Esophagus squamous epithelium (tissue), 5 donors: ENCODE measurements around the gene MAPK1IP1L. TPM values are rescaled to one million over a fixed set of nuclear protein-coding genes. Genes with fewer than 3 reads are reported as not detected.

Experiments used
- DNase-seq: peaks from one replicate; lab custom pipeline; 2025; lab: John Stamatoyannopoulos, UW
- H3K27ac ChIP-seq, 4 donors: fragments of 200-600 bp; sonication (generic); one replicate each; pipeline ENCODE4 v1.5.1; 2016 to 2019; ENCODE audit warnings: mild to moderate bottlenecking in 1 of 4
- H3K27me3 ChIP-seq, 4 donors: fragments of 200-600 bp; sonication (generic); 1 replicate in 3 of 4; 2 replicates in 1 of 4; pipeline versions ENCODE4 v1.5.1 to v1.6.0; 2017 to 2021; ENCODE audit warnings: antibody characterized with exemption in 1 of 4
- H3K36me3 ChIP-seq, 3 donors: fragments of 200-600 bp; sonication (generic); one replicate each; pipeline ENCODE4 v1.5.1; 2016 to 2019
- H3K4me1 ChIP-seq, 3 donors: fragments of 200-600 bp; sonication (generic); one replicate each; pipeline ENCODE4 v1.5.1; 2017 to 2019
- H3K4me3 ChIP-seq, 4 donors: fragments of 200-600 bp; sonication (generic); 1 replicate in 3 of 4; 2 replicates in 1 of 4; pipeline ENCODE4 v1.5.1; 2016 to 2019; ENCODE audit warnings: mild to moderate bottlenecking in 2 of 4, moderate library complexity in 1 of 4
- H3K9me3 ChIP-seq, 3 donors: fragments of 200-600 bp; sonication (generic); one replicate each; pipeline ENCODE4 v1.5.1; 2016 to 2019
- CTCF ChIP-seq, 6 experiments: fragments of 450-650 bp in 4 of 6; fragments of 200-600 bp in 2 of 6; sonication (generic) in 2 of 6; IDR thresholded peaks; one replicate each; pipeline ENCODE4 v1.5.1; 2016 to 2019; ENCODE audit warnings: antibody characterized with exemption in 6 of 6, mild to moderate bottlenecking in 4 of 6, moderate library complexity in 4 of 6
- POLR2A ChIP-seq, 4 donors: fragments of 450-650 bp; IDR thresholded peaks; one replicate each; pipeline ENCODE4 v1.6.1; 2017; ENCODE audit warnings: antibody characterized with exemption in 4 of 4, mild to moderate bottlenecking in 4 of 4, moderate library complexity in 3 of 4
- WGBS, 2 donors: methylation state at CpG; one replicate each; pipeline ENCODE4 v1.1.5; 2018; 5-methylcytosine and 5-hydroxymethylcytosine counted together
- intact Hi-C: fragments of 100-400 bp; cut with DNase I; formaldehyde crosslinking; loops from one replicate; pipeline ENCODE4 v1.15.0; 2022
- total RNA-seq, 4 donors: library from RNA; depleted of rRNA; stranded (reverse); fragments of >200 nt; gene quantifications; one replicate each; pipeline ENCODE4 v1.1.0, GENCODE V29; 2016
- donor health status: DM: yes; HTN: yes; CAD: no.

Gene MAPK1IP1L
- total RNA-seq, 4 donors from 2014 or later: 35.3 to 85.3 (median 50.4) TPM

GRCh38 chr14:55103005-55103640, 51.7 kb downstream of the MAPK1IP1L start:
- H3K4me1 ChIP-seq: peaks cover 45 to 100% (median 79%) of the 10 kb centered on the region in 3 donors
- intact Hi-C loops: no loop called here
- H3K4me3 ChIP-seq: peak overlapping the region in 3 of 4 donors; percentile 19 to 50 (median 33)
- no peaks in the 10 kb centered on the region for H3K9me3 ChIP-seq
- peak; percentile 37 for DNase-seq
- no peaks in the 10 kb centered on the region for H3K36me3 ChIP-seq
- no peaks in the 10 kb centered on the region for H3K27me3 ChIP-seq
- TF ChIP-seq POLR2A (IDR thresholded peaks at IDR 0.05): peak in 1 of 4 donors; percentile 58
- peak in 1 of 6 experiments; percentile 2 for TF ChIP-seq CTCF (IDR thresholded peaks at IDR 0.05)
- WGBS, 2 donors: 5 to 11% methylated on average over 5 to 10 of the region's 13 CpGs
- H3K27ac ChIP-seq: peak overlapping the region; percentile 95 to 99 (median 97)

- DNase-seq: no peak
- Histone ChIP-seq H3K27me3 (no peaks in the 10 kb centered on the region), H3K4me3 (no peak overlapping the region), H3K36me3 (no peaks in the 10 kb centered on the region), H3K27ac (peak overlapping the region; percentile 95 to 99 (median 97)), H3K4me1 (peaks cover 49 to 100% (median 76%) of the 10 kb centered on the region in 3 donors), H3K9me3 (no peaks in the 10 kb centered on the region)
- TF ChIP-seq POLR2A (IDR thresholded peaks at IDR 0.05) (no peak), CTCF (IDR thresholded peaks at IDR 0.05) (no peak)
- intact Hi-C loops: no loop called here
- WGBS, 2 donors: 95 to 98% methylated on average over 6 of the region's 6 CpGs
Measured at GRCh38 chr14:55103971-55104954, 52.8 kb downstream of the MAPK1IP1L start.

GRCh38 chr14:55105991-55106390, 54.5 kb downstream of the MAPK1IP1L start:
- no peak for DNase-seq
- peaks cover 45 to 86% (median 61%) of the 10 kb centered on the region in 3 donors for H3K4me1 ChIP-seq
- no peaks in the 10 kb centered on the region for H3K36me3 ChIP-seq
- no peaks in the 10 kb centered on the region for H3K9me3 ChIP-seq
- intact Hi-C loops: no loop called here
- TF ChIP-seq POLR2A (IDR thresholded peaks at IDR 0.05): no peak
- 72 to 93% methylated on average over 7 of the region's 7 CpGs for WGBS, 2 donors
- no peak overlapping the region for H3K4me3 ChIP-seq
- H3K27ac ChIP-seq: peak overlapping the region; percentile 95 to 99 (median 97)
- H3K27me3 ChIP-seq: no peaks in the 10 kb centered on the region

- peak; percentile 26 for DNase-seq
- TF ChIP-seq POLR2A (IDR thresholded peaks at IDR 0.05): peak in 1 of 4 donors; percentile 53
- TF ChIP-seq CTCF (IDR thresholded peaks at IDR 0.05): no peak
- Histone ChIP-seq H3K9me3 (no peaks in the 10 kb centered on the region), H3K36me3 (no peaks in the 10 kb centered on the region), H3K4me3 (peak overlapping the region in 1 of 4 donors; percentile 22), H3K27ac (peak overlapping the region; percentile 94 to 99 (median 96)), H3K4me1 (peaks cover 30 to 72% (median 41%) of the 10 kb centered on the region in 3 donors), H3K27me3 (no peaks in the 10 kb centered on the region)
- intact Hi-C loops: no loop called here
- WGBS, 2 donors: 4 to 13% methylated on average over 11 to 17 of the region's 19 CpGs
Measured at GRCh38 chr14:55107766-55108554, 56.5 kb downstream of the MAPK1IP1L start.

- H3K9me3 ChIP-seq: no peaks in the 10 kb centered on the region
- no peak overlapping the region for H3K4me3 ChIP-seq
- no peaks in the 10 kb centered on the region for H3K27me3 ChIP-seq
- 90 to 94% methylated on average over 1 of the region's 1 CpG for whole genome bisulfite sequencing, 2 donors
- intact Hi-C loops: no loop called here
- no peak for TF ChIP-seq CTCF (IDR thresholded peaks at IDR 0.05)
- no peak for TF ChIP-seq POLR2A (IDR thresholded peaks at IDR 0.05)
- DNase-seq: no peak
- no peaks in the 10 kb centered on the region for H3K36me3 ChIP-seq
- H3K27ac ChIP-seq: peak overlapping the region in 1 of 4 donors; percentile 95
- H3K4me1 ChIP-seq: peaks cover 13 to 53% (median 23%) of the 10 kb centered on the region in 3 donors
Measured at GRCh38 chr14:55109836-55110235, 58.4 kb downstream of the MAPK1IP1L start.
